SK-N-SH treated with all-trans-retinoic acid at 6 μM for 48 hours (cell line): ENCODE data around the gene PKNOX2.

Experiments
- ARNTL ChIP-seq: fragments of 450-650 bp; formaldehyde crosslinking; IDR thresholded peaks from 2 replicates; pipeline ENCODE4 v1.5.0; 2020; ENCODE audit warnings: low read depth, mild to moderate bottlenecking, moderate library complexity, borderline replicate concordance
- BACH2 ChIP-seq: fragments of 250-450 bp; sonication (Bioruptor Pico); IDR thresholded peaks from 2 replicates; pipeline ENCODE4 v1.9.0; 2021; ENCODE audit warnings: mild to moderate bottlenecking, borderline replicate concordance
- ESRRG ChIP-seq: fragments of 250-450 bp; sonication (Bioruptor Pico); IDR thresholded peaks from 2 replicates; pipeline ENCODE4 v1.6.1; 2021; ENCODE audit warnings: mild to moderate bottlenecking
- ISL1 ChIP-seq: fragments of 250-450 bp; sonication (Bioruptor Pico); IDR thresholded peaks from 2 replicates; pipeline ENCODE4 v2.1.2; 2022; ENCODE audit warnings: mild to moderate bottlenecking, moderate library complexity
- PATZ1 ChIP-seq: fragments of 250-450 bp; sonication (Bioruptor Pico); IDR thresholded peaks from 2 replicates; pipeline ENCODE4 v1.8.0; 2020; ENCODE audit warnings: mild to moderate bottlenecking, moderate library complexity, borderline replicate concordance
- TOX ChIP-seq: fragments of 250-450 bp; sonication (Bioruptor Pico); IDR thresholded peaks from 2 replicates; pipeline ENCODE4 v1.8.0; 2021; ENCODE audit warnings: mild to moderate bottlenecking, moderate library complexity, borderline replicate concordance
- ZFP30 ChIP-seq: fragments of 450-650 bp; formaldehyde crosslinking; IDR thresholded peaks from 2 replicates; pipeline ENCODE4 v1.5.0; 2022; ENCODE audit warnings: mild to moderate bottlenecking, moderate library complexity
- ZNF8 ChIP-seq: fragments of 450-650 bp; formaldehyde crosslinking; IDR thresholded peaks from 2 replicates; pipeline ENCODE4 v1.5.0; 2020; ENCODE audit warnings: mild to moderate bottlenecking, moderate library complexity

- TF ChIP-seq PATZ1, result no peak
- no peak for TF ChIP-seq BACH2 (CRISPR knock-in tag)
- TF ChIP-seq ESRRG (CRISPR knock-in tag), result no peak
- no peak for TF ChIP-seq ZFP30 (CRISPR knock-in tag)
- no peak for TF ChIP-seq ISL1 (CRISPR knock-in tag)
- no peak for TF ChIP-seq ZNF8 (CRISPR knock-in tag)
- no peak for TF ChIP-seq TOX
- TF ChIP-seq ARNTL (CRISPR knock-in tag), result no peak
Measured at GRCh38 chr11:125214601-125215565, 50.3 kb downstream of the PKNOX2 start.
